OCI-LY7 (cell line): ENCODE results near the gene COL6A2. TPM values are rescaled to one million over a fixed set of nuclear protein-coding genes. Genes with fewer than 3 reads are reported as not detected.

Source experiments
- BruUV-seq: library from RNA; stranded (reverse); fragments of 400-500 nt; replicated peaks from 2 replicates; lab custom pipeline; 2021; lab: Mats Ljungman, UMichigan
- CTCF ChIA-PET: fragments of 300-600 bp; sonication (Branson Sonifier 250); formaldehyde crosslinking; loops from one replicate; lab custom pipeline; 2022; ENCODE audit warnings: antibody characterized with exemption; ENCODE audit not compliant: unreplicated experiment; lab: Charles Lee
- POLR2A ChIA-PET: fragments of 300-600 bp; sonication (Branson Sonifier 250); formaldehyde crosslinking; loops from one replicate; lab custom pipeline; 2022; ENCODE audit warnings: antibody characterized with exemption; lab: Charles Lee
- DNase-seq: peaks from one replicate; pipeline ENCODE4 v3.0.0-alpha.2; 2015; ENCODE audit warnings: low spot score
- H2AFZ ChIP-seq: fragments of 200-600 bp; sonication (generic), shearing (Covaris generic); 2 replicates; pipeline ENCODE4 v1.6.1; 2014; ENCODE audit warnings: mild to moderate bottlenecking, antibody characterized with exemption, low read length, moderate library complexity
- H3K27ac ChIP-seq: fragments of 200-600 bp; sonication (generic); 2 replicates; pipeline ENCODE4 v1.5.1; 2014; ENCODE audit warnings: mixed run types, low read depth, mild to moderate bottlenecking, moderate library complexity, low read length, inconsistent platforms; ENCODE audit not compliant: poor library complexity, severe bottlenecking
- H3K36me3 ChIP-seq: fragments of 200-600 bp; sonication (generic); 2 replicates; pipeline ENCODE4 v1.6.1; 2014; ENCODE audit warnings: mild to moderate bottlenecking, antibody characterized with exemption, low read length, moderate library complexity, mixed read lengths; ENCODE audit not compliant: insufficient read depth
- H3K4me1 ChIP-seq: fragments of 200-600 bp; sonication (generic); 2 replicates; pipeline ENCODE4 v1.5.1; 2014; ENCODE audit warnings: mild to moderate bottlenecking, low read length; ENCODE audit not compliant: insufficient read depth, poor library complexity, severe bottlenecking
- H3K4me2 ChIP-seq: fragments of 200-600 bp; sonication (generic); 2 replicates; pipeline ENCODE4 v1.6.1; 2014; ENCODE audit warnings: mild to moderate bottlenecking, low read length
- H3K4me3 ChIP-seq: fragments of 200-600 bp; sonication (generic); 2 replicates; pipeline ENCODE4 v1.5.1; 2014; ENCODE audit warnings: mild to moderate bottlenecking, low read depth, low read length; ENCODE audit not compliant: poor library complexity, severe bottlenecking
- H3K79me2 ChIP-seq: fragments of 200-600 bp; sonication (generic); 2 replicates; pipeline ENCODE4 v1.6.1; 2016; ENCODE audit warnings: low read depth, mild to moderate bottlenecking, low read length, moderate library complexity, mixed read lengths; ENCODE audit not compliant: insufficient read depth
- H3K9me2 ChIP-seq: fragments of 200-600 bp; sonication (generic); 2 replicates; pipeline ENCODE4 v1.6.1; 2016; ENCODE audit warnings: mild to moderate bottlenecking, low read length, mixed read lengths; ENCODE audit not compliant: insufficient read depth
- H3K9me3 ChIP-seq: fragments of 200-600 bp; sonication (generic); 2 replicates; pipeline ENCODE4 v1.6.1; 2014; ENCODE audit warnings: mild to moderate bottlenecking, mixed run types, low read length, mixed read lengths
- H4K20me1 ChIP-seq: fragments of 200-600 bp; sonication (generic); 2 replicates; pipeline ENCODE4 v1.6.1; 2014; ENCODE audit warnings: mild to moderate bottlenecking, antibody characterized with exemption, low read length, moderate library complexity, mixed read lengths; ENCODE audit not compliant: insufficient read depth
- CTCF ChIP-seq: fragments of 200-600 bp; sonication (generic); conservative IDR thresholded peaks from 2 replicates; pipeline ENCODE4 v1.5.1; 2014; ENCODE audit warnings: mild to moderate bottlenecking, antibody characterized with exemption, low read length, moderate library complexity, mixed read lengths
- EZH2phosphoT487 ChIP-seq: fragments of 200-600 bp; sonication (generic); IDR thresholded peaks from 2 replicates; pipeline ENCODE4 v1.6.1; 2018; ENCODE audit warnings: low read depth, borderline replicate concordance, mild to moderate bottlenecking, mixed run types, antibody characterized with exemption, low read length, moderate library complexity, mixed read lengths
- intact Hi-C: fragments of 100-400 bp; cut with micrococcal nuclease; formaldehyde crosslinking; loops from one replicate; pipeline ENCODE4 v1.10.0; 2022; ENCODE audit not compliant: unreplicated experiment
- total RNA-seq, 2 experiments: library from RNA; depleted of rRNA in 1 of 2; stranded (reverse); fragments of >200 nt in 1 of 2; shearing (Covaris generic) in 1 of 2; gene quantifications; 2 replicates each; pipeline ENCODE4 v1.2.3, GENCODE V29; 2014 to 2022

Gene COL6A2
- total RNA-seq, 2 experiments from 2014 or later: not detected

- no peaks in the 10 kb centered on the region for H3K9me3 ChIP-seq
- POLR2A ChIA-PET: no interaction called here
- H3K4me1 ChIP-seq: no peaks in the 10 kb centered on the region
- TF ChIP-seq EZH2phosphoT487: no peak
- TF ChIP-seq CTCF: no peak
- H3K79me2 ChIP-seq: no peaks in the 10 kb centered on the region
- BruUV-seq: no TSS peak
- no peaks in the 10 kb centered on the region for H4K20me1 ChIP-seq
- no peak for DNase-seq
- no peak overlapping the region for H2AFZ ChIP-seq
- intact Hi-C loops: no loop called here
- H3K4me2 ChIP-seq: no peak overlapping the region
- CTCF ChIA-PET: no interaction called here
- no peak overlapping the region for H3K27ac ChIP-seq
- no peaks in the 10 kb centered on the region for H3K9me2 ChIP-seq
- H3K36me3 ChIP-seq: no peaks in the 10 kb centered on the region
- no peak overlapping the region for H3K4me3 ChIP-seq
These were observed 20.2 kb upstream of the COL6A2 start for GRCh38 chr21:46077674-46078101.

GRCh38 chr21:46078322-46078977 is 19.5 kb upstream of the COL6A2 start:
- Histone ChIP-seq H3K4me2 (no peak overlapping the region), H4K20me1 (no peaks in the 10 kb centered on the region), H3K9me2 (no peaks in the 10 kb centered on the region), H3K4me3 (no peak overlapping the region), H2AFZ (no peak overlapping the region), H3K36me3 (no peaks in the 10 kb centered on the region), H3K27ac (no peak overlapping the region), H3K9me3 (no peaks in the 10 kb centered on the region), H3K4me1 (no peaks in the 10 kb centered on the region), H3K79me2 (no peaks in the 10 kb centered on the region)
- intact Hi-C loops: no loop called here
- POLR2A ChIA-PET: no interaction called here
- TF ChIP-seq CTCF (no peak), EZH2phosphoT487 (no peak)
- CTCF ChIA-PET: no interaction called here
- DNase-seq: no peak
- no TSS peak for BruUV-seq

GRCh38 chr21:46078978-46079351 is 18.9 kb upstream of the COL6A2 start:
- Histone ChIP-seq H3K79me2 (no peaks in the 10 kb centered on the region), H3K36me3 (no peaks in the 10 kb centered on the region), H3K9me3 (no peaks in the 10 kb centered on the region), H3K9me2 (no peaks in the 10 kb centered on the region), H3K4me3 (no peak overlapping the region), H3K27ac (no peak overlapping the region), H3K4me1 (no peaks in the 10 kb centered on the region), H2AFZ (no peak overlapping the region), H4K20me1 (no peaks in the 10 kb centered on the region), H3K4me2 (no peak overlapping the region)
- BruUV-seq: no TSS peak
- POLR2A ChIA-PET: no interaction called here
- CTCF ChIA-PET: no interaction called here
- no peak for DNase-seq
- intact Hi-C loops: no loop called here
- TF ChIP-seq CTCF: no peak
- TF ChIP-seq EZH2phosphoT487: no peak
